ACHN (cell line): Measurements from ENCODE around the gene PAK4.
A peak's percentile ranks its signal among the peaks of the same experiment; 100 is the strongest.
"Not testable (repeated sequence)": the region's sequence is repeated elsewhere in the genome, so short reads cannot be mapped to it uniquely, and the experiment has no call there.

Source experiments
- DNase-seq: peaks from one replicate; pipeline ENCODE4 v3.0.0-alpha.2; 2015
- in situ Hi-C: cut with HindIII; loops from 2 replicates; pipeline ENCODE4 v1.10.0; 2017; ENCODE audit warnings: low sequenced_read_pairs, low pct_ligation_motif_present, low pct_unique_long_range_greater_than_20kb

The PAK4 gene

DNA sequence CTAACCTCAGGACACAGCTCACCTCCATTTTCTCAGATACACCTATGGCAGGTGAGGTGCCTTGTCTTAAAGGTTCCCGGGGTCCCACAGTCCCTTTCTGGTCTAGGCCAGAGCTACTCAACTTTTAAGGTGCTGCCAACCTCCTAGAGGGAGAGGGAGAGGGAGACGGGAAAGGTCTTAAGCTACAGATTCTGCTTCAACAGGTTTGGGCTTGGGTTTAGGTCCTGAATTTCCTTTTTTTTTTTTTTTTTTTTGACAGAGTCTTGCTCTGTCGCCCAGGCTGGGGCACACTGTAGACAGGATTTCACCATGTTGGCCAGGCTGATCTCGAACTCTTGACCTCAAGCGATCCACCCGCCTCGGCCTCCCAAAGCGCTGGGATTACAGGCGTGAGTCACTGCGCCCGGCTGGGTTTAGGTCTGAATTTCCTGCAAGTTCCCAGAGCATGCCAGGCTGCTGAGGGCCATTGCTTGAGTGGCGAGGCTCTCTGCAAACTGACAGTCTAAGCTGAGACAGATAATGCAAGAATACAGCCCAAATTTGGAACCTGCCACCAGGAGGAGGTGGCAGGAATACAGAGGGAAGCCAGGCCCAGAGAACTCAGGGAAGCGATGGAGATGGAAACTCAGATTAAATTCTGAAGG is 86.3 kb downstream of the PAK4 start:
- in situ Hi-C loops: no loop called here
- DNase-seq: no peak

DNA sequence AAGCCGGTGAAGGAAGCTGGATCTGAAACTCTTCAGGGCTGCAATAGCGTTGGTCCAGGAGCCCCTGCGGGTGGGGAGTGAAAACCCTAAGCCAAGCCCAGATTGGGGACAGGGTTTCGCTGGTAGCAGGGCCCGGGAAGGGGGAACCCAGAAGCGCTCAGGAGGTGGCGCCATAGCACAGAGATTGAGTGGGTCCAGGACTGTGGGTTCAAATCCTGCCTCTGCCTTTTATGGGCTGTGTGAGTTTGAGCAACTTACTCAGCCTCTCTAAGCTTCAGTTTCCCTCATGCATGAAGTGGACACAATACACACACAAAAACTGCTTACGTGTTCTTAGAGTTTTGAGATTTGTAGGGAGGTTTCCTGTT is 86.8 kb downstream of the PAK4 start:
- in situ Hi-C loops: no loop called here
- DNase-seq: peak; percentile 26

DNA sequence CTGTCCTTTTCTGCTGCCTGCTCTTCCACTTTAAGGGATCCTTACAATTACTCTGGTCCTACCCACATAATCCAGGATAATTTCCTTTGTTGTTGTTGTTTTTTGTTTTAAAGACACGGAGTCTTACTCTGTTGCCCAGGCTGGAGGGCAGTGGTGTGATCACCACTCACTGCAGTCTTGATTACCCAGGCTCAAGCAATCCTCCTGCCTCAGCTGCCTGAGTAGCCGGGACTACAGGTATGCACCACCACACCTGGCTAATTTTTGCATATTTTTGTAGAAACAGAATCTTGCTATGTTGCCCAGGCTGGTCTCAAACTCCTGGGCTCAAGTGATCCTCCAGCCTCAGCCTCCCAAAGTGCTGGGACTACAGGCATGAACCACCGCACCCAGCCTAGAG is 89.7 kb downstream of the PAK4 start:
- DNase-seq, in situ Hi-C loops: not testable (repeated sequence)

DNA sequence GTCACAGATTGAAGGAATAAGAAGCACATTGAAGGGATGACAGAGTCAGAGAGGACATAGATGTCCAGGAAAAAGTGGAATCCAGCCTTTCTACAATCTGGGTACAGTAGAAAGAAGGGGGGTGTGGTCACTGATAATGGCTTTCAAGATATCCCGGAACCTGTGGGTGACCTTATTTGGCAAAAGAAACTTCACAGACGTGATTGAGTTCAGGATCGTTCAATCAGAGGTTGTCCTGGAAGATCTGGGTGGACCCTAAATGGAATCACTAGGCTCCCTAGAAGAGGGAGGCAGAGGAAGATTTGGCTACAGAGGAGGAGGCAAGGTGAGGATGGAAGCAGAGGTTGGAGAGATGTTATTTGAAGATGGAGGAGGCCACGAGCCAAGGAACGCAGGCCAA is 91.5 kb downstream of the PAK4 start:
- no peak for DNase-seq
- in situ Hi-C loops: no loop called here

DNA sequence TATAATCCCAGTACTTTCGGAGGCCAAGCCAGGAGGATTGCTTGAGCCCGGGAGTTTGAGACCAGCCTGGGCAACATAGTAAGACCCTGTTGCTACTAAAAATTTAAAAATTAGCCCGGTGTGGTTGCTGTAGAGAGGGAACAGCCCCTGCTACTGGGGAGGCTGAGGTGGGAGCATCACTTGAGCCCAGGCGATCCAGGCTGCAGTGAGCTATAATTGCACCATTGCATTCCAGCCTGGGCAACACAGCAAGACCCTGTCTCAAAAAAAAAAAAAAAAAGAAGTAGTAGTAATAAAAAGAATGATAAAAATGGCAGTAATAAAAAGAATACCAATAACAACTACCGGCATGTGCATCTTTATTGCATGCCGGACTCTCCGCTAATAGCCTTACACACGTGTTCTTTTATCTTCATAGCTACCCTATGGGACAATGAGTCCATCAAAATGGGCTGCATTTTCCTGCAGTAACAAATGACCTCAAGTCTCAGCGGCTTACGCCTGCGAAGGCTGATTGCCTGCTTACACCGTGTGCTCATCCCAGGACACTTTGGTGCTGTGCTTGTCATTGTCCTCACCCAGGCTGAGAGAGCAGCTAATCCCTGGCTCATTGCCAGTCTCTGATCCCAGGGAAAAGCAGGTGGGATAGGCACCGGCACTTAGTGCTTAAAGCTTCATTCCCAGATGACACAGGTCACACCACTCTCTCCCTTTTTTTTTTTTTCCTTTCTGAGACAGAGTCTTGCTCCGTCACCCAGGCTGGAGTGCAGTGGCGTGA is 92.8 kb downstream of the PAK4 start:
- DNase-seq: no peak
- in situ Hi-C loops: no loop called here

DNA sequence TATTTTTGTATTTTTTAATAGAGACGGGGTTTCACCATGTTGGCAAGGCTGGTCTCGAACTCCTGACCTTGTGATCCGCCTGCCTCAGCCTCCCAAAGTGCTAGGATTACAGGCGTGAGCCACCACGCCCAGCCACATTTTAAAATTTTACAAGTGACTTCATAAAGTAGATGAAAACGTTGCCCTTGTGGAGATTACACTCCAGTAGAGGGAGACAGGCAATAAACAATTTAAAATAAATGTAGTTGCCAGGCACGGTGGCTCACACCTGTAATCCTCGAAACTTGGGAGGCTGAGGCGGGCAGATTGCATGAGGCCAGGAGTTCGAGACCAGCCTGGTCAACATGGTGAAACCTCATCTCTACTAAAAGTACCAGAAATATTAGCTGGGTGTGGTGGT is 93.5 kb downstream of the PAK4 start:
- DNase-seq, in situ Hi-C loops: not testable (repeated sequence)

DNA sequence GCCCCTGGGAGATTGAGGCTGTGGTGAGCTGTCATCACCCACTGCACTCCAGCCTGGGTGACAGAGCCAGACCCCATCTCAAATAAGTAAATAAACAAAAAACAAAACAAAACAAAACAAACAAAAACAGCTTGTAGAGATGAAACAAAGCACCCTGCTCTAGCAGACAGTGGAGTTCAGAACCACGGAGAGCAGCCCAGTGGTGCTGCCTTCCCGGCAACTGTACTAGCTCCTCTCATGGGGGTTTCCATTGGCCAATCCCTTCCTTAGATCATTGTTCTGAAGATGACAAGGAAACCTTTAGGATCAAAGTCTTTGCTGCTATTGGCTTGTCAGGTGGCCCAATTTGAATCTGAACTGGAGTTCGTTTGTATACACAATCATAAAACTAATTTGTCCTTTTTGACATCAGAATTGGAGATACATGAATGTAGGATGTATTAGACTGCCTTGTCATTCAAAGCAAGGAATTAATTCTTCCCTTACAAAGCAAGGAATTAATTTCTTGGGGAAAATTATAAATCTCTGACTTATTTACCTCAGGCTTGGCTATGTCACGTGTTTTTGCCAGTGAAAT is 98.2 kb downstream of the PAK4 start:
- in situ Hi-C loops: no loop called here
- peak; percentile 19 for DNase-seq

DNA sequence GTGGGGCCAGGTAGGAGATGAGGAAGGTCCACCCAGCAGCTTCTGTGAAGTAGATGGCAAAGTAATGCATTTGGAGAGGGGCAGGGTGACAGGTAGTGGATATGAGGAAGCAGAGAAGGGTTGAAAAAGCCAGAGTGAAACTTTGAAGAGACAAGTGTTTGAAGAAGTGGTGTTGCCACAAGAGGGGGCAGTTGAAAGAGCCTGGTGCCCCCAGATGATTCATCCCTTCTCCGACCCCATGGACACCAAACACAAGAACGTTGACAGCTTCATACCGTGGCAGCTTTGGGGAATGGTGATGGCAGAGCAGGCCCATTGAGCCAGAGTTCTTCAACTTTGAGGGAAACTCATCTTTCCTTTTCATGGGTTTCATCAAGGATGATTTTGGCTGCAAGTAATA is 99.3 kb downstream of the PAK4 start:
- no peak for DNase-seq
- in situ Hi-C loops: no loop called here
